BE2C (cell line): ENCODE measurements around the gene MAGEA10.

Experiments
- DNase-seq: peaks from one replicate; pipeline ENCODE4 v3.0.0-alpha.2; 2020
- H3K27me3 ChIP-seq: fragments of 250-450 bp; sonication (Bioruptor Pico); 2 replicates; pipeline ENCODE4 v1.5.1; 2020; ENCODE audit warnings: mild to moderate bottlenecking
- H3K36me3 ChIP-seq: fragments of 250-450 bp; sonication (Bioruptor Pico); 2 replicates; pipeline ENCODE4 v1.5.1; 2020; ENCODE audit warnings: mild to moderate bottlenecking
- H3K4me1 ChIP-seq: fragments of 250-450 bp; sonication (Bioruptor Pico); 2 replicates; pipeline ENCODE4 v1.5.1; 2020
- H3K4me3 ChIP-seq: 2 replicates; pipeline ENCODE4 v1.5.1; 2011; ENCODE audit warnings: low read depth, low read length
- H3K9me3 ChIP-seq: fragments of 250-450 bp; sonication (Bioruptor Pico); 2 replicates; pipeline ENCODE4 v1.5.1; 2020
- TF ChIP-seq, protein P1 (sequence below): IDR thresholded peaks from 2 replicates; pipeline ENCODE4 v1.5.1; 2012; ENCODE audit warnings: mild to moderate bottlenecking, low read depth, low read length

The MAGEA10 gene

GRCh38 chrX:152157042-152157441, 18.7 kb upstream of the MAGEA10 start:
- Histone ChIP-seq H3K27me3 (no peaks in the 10 kb centered on the region), H3K9me3 (no peaks in the 10 kb centered on the region), H3K4me3 (no peak overlapping the region), H3K36me3 (no peaks in the 10 kb centered on the region), H3K4me1 (no peaks in the 10 kb centered on the region)
- DNase-seq: no peak
- TF ChIP-seq, protein P1, sequence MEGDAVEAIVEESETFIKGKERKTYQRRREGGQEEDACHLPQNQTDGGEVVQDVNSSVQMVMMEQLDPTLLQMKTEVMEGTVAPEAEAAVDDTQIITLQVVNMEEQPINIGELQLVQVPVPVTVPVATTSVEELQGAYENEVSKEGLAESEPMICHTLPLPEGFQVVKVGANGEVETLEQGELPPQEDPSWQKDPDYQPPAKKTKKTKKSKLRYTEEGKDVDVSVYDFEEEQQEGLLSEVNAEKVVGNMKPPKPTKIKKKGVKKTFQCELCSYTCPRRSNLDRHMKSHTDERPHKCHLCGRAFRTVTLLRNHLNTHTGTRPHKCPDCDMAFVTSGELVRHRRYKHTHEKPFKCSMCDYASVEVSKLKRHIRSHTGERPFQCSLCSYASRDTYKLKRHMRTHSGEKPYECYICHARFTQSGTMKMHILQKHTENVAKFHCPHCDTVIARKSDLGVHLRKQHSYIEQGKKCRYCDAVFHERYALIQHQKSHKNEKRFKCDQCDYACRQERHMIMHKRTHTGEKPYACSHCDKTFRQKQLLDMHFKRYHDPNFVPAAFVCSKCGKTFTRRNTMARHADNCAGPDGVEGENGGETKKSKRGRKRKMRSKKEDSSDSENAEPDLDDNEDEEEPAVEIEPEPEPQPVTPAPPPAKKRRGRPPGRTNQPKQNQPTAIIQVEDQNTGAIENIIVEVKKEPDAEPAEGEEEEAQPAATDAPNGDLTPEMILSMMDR: no peak

DNA sequence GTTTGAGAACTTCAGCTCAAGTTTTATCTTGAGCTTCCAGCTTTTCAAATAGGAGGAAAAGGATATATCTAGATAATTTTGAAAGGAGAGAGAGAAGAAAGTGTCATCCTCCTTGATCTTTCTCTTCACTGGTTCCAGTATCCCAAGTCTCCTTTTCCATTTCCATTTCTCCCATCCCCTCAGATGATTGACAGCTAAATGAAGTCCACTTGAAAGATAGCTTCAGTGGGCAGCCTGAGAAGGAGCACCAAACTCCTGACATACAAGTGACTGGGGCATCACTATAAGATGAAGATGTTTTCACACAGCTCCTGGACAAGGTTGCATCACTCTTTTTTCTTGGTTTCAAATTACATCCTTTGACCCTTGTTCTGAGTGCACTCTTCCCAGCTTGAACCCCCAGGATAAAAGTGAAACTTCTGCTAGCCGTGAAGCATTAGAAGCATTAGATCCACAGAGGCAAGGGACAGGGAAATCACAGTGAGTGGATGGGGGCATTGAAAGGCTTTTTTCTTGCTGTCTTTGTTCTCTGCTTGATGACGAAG, 17.5 kb upstream of the MAGEA10 start:
- H3K9me3 ChIP-seq: no peaks in the 10 kb centered on the region
- TF ChIP-seq, protein P1: no peak
- H3K27me3 ChIP-seq: no peaks in the 10 kb centered on the region
- no peaks in the 10 kb centered on the region for H3K4me1 ChIP-seq
- DNase-seq: no peak
- H3K4me3 ChIP-seq: no peak overlapping the region
- no peaks in the 10 kb centered on the region for H3K36me3 ChIP-seq

DNA sequence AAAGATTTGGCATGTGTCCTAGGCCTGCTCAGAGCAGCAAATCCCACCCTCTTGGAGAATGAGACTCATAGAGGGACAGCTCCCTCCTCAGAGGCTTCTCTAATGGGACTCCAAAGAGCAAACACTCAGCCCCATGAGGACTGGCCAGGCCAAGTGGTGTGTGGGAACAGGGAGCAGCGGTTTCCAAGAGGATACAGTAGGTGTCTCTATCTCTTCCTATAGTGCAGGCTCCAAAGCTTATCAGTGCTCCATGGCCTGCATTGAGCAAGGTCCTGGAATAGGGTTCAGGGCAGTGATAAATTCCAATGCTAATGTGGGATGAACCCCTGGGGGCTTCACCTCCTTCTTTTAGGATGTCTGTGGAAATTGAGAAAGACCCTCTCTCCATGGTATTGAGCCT, 15.7 kb upstream of the MAGEA10 start:
- no peak for DNase-seq
- H3K4me3 ChIP-seq: no peak overlapping the region
- H3K4me1 ChIP-seq: no peaks in the 10 kb centered on the region
- no peaks in the 10 kb centered on the region for H3K9me3 ChIP-seq
- TF ChIP-seq, protein P1: no peak
- H3K36me3 ChIP-seq: no peaks in the 10 kb centered on the region
- no peaks in the 10 kb centered on the region for H3K27me3 ChIP-seq

- TF ChIP-seq, protein P1: no peak
- Histone ChIP-seq H3K36me3 (no peaks in the 10 kb centered on the region), H3K27me3 (no peaks in the 10 kb centered on the region), H3K4me3 (no peak overlapping the region), H3K9me3 (no peaks in the 10 kb centered on the region), H3K4me1 (no peaks in the 10 kb centered on the region)
- DNase-seq: no peak
These were observed 12.9 kb upstream of the MAGEA10 start for GRCh38 chrX:152151256-152151655.

DNA sequence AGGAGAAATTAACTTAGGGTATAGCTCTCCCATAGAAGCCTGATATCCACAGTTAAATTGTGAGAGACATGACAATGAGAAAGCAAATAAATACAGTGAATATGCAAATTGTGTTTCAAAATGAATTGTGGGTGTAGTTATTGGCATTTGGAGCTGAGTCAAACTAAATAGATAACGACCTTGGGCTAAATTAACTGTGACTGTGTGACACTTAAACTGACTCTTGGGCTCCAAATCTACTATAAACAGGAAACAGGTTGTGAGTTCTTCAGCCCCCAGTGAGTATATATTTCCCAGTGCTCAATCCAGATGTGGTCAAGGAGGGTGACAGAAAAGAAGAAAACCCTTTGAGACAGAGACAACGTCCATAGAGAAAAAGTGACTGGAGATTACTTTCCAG, 11.3 kb upstream of the MAGEA10 start:
- Histone ChIP-seq H3K4me1 (no peaks in the 10 kb centered on the region), H3K4me3 (no peak overlapping the region), H3K27me3 (no peaks in the 10 kb centered on the region), H3K9me3 (no peaks in the 10 kb centered on the region), H3K36me3 (no peaks in the 10 kb centered on the region)
- TF ChIP-seq, protein P1: no peak
- DNase-seq: no peak

GRCh38 chrX:152139589-152139988, 1.2 kb upstream of the MAGEA10 start:
- TF ChIP-seq, protein P1: no peak
- H3K27me3 ChIP-seq: no peaks in the 10 kb centered on the region
- no peaks in the 10 kb centered on the region for H3K4me1 ChIP-seq
- DNase-seq: no peak
- H3K9me3 ChIP-seq: no peaks in the 10 kb centered on the region
- H3K4me3 ChIP-seq: no peak overlapping the region
- no peaks in the 10 kb centered on the region for H3K36me3 ChIP-seq
